ENCODE measurements around the gene KHDC4. TPM values are rescaled to one million over a fixed set of nuclear protein-coding genes. Genes with fewer than 3 reads are reported as not detected.
A peak's percentile ranks its signal among the peaks of the same experiment; 100 is the strongest.

Gene KHDC4
- total and polyA plus RNA-seq, 2 donors (not counting 1 experiment from before 2014, with no cell fraction given): 24.6 to 25.4 TPM

DNA sequence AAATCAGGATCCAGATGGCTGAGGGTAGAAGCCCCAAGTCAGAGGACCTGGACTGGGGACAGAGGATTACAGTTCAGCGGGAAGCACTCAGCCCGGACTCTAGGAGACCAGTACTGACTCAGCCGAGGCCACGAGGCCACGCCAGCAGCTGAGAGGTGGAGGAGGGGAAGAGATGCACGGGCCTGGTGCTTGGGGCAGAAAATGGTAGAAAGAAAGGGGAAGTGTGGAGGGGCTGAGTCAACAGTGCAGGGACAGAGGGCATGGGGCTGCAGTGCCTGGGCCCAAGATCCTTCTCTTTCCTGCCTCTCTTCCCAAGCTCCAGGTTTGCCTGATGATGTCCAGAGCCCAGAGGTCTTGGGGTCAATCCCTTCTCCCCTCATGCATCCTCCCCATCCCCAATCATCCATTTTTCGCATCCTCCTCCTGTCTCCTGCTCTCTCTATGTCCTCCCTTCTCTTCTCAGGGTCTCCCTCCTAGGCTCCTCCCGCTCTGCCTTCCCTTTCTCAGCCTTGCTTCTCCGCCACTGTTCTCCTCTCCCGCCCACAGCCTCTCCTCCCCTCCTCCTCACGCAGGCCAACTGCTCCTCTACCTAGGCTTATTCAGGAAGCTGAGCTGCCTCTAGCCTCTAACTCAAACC, 36.4 kb upstream of the KHDC4 start:
- H3K9ac ChIP-seq (ENCODE audit: insufficient read depth, low read length): no peak overlapping the region
- peaks cover 85% of the 10 kb centered on the region for H3K79me2 ChIP-seq (ENCODE audit: control insufficient read depth, insufficient read depth, low read length)
- no peak overlapping the region for H2AFZ ChIP-seq (ENCODE audit: low read length)
- H4K20me1 ChIP-seq (ENCODE audit: control insufficient read depth, extremely low read depth, insufficient read depth, low read length): no peaks in the 10 kb centered on the region
- H3K27ac ChIP-seq (ENCODE audit: insufficient read depth, low read length): peak overlapping the region; percentile 44
- no peaks in the 10 kb centered on the region for H3K27me3 ChIP-seq (ENCODE audit: control insufficient read depth, insufficient read depth, low read length)
- TF ChIP-seq, protein P1, sequence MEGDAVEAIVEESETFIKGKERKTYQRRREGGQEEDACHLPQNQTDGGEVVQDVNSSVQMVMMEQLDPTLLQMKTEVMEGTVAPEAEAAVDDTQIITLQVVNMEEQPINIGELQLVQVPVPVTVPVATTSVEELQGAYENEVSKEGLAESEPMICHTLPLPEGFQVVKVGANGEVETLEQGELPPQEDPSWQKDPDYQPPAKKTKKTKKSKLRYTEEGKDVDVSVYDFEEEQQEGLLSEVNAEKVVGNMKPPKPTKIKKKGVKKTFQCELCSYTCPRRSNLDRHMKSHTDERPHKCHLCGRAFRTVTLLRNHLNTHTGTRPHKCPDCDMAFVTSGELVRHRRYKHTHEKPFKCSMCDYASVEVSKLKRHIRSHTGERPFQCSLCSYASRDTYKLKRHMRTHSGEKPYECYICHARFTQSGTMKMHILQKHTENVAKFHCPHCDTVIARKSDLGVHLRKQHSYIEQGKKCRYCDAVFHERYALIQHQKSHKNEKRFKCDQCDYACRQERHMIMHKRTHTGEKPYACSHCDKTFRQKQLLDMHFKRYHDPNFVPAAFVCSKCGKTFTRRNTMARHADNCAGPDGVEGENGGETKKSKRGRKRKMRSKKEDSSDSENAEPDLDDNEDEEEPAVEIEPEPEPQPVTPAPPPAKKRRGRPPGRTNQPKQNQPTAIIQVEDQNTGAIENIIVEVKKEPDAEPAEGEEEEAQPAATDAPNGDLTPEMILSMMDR (conservative IDR thresholded peaks at IDR 0.05 in 1 of 2, IDR thresholded peaks at IDR 0.05 in 1 of 2; ENCODE audit: low read depth in 1 of 2, low read length in 2 of 2): no peak
- TF ChIP-seq EZH2 (IDR thresholded peaks at IDR 0.05; ENCODE audit: low read length, missing control alignments): no peak
- peak overlapping the region in 2 of 4 experiments; percentile 35 to 37 for H3K4me3 ChIP-seq (replicated peaks in 1 of 4; ENCODE audit: control extremely low read depth in 1 of 4, insufficient read depth in 1 of 4, low read depth in 3 of 4, low read length in 4 of 4)
- peaks cover 56% of the 10 kb centered on the region for H3K4me1 ChIP-seq (ENCODE audit: control insufficient read depth, extremely low read depth, insufficient read depth, low read length)
- DNase-seq (ENCODE audit: low read depth in 2 of 2): peak; percentile 82 to 85
- peak overlapping the region; percentile 18 for H3K4me2 ChIP-seq (ENCODE audit: extremely low read depth, insufficient read depth, low read length)
- H3K9me3 ChIP-seq (ENCODE audit: control insufficient read depth, insufficient read depth, low read depth, low read length): no peaks in the 10 kb centered on the region
- H3K36me3 ChIP-seq (ENCODE audit: control insufficient read depth, insufficient read depth, low read length): peaks cover 18% of the 10 kb centered on the region

DNA sequence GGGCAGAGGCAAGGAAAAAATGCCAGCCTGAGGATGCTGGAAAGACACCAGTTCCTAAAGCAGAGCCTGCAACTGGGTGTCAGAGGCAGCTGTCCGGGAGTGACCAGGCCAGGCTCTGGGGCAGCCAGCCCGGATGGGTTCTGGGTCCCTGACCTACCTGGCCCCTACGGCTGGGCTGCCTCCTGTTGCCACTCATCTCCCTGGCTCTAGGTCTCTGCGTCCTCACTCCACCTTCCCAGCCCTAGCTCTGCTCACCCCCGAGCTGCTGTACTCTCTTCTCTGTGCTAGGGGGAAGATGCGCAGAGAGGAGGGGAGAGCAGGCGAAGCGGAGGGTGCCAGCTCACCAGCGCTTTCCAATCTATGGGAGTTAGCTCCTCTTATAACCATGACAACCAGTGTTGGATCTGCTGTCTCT, 35.2 kb upstream of the KHDC4 start:
- Histone ChIP-seq H3K4me3 (replicated peaks in 1 of 4; ENCODE audit: control extremely low read depth in 1 of 4, insufficient read depth in 1 of 4, low read depth in 3 of 4, low read length in 4 of 4) (peak overlapping the region in 2 of 4 experiments; percentile 28 to 34), H3K27ac (ENCODE audit: insufficient read depth, low read length) (peak overlapping the region; percentile 36), H3K9me3 (ENCODE audit: control insufficient read depth, insufficient read depth, low read depth, low read length) (no peaks in the 10 kb centered on the region), H4K20me1 (ENCODE audit: control insufficient read depth, extremely low read depth, insufficient read depth, low read length) (no peaks in the 10 kb centered on the region), H3K4me1 (ENCODE audit: control insufficient read depth, extremely low read depth, insufficient read depth, low read length) (peaks cover 48% of the 10 kb centered on the region), H3K27me3 (ENCODE audit: control insufficient read depth, insufficient read depth, low read length) (no peaks in the 10 kb centered on the region), H2AFZ (ENCODE audit: low read length) (no peak overlapping the region), H3K9ac (ENCODE audit: insufficient read depth, low read length) (no peak overlapping the region), H3K36me3 (ENCODE audit: control insufficient read depth, insufficient read depth, low read length) (peaks cover 27% of the 10 kb centered on the region), H3K4me2 (ENCODE audit: extremely low read depth, insufficient read depth, low read length) (peak overlapping the region; percentile 8), H3K79me2 (ENCODE audit: control insufficient read depth, insufficient read depth, low read length) (peaks cover 76% of the 10 kb centered on the region)
- TF ChIP-seq EZH2 (IDR thresholded peaks at IDR 0.05; ENCODE audit: low read length, missing control alignments): no peak
- TF ChIP-seq, protein P1 (conservative IDR thresholded peaks at IDR 0.05 in 1 of 2, IDR thresholded peaks at IDR 0.05 in 1 of 2; ENCODE audit: low read depth in 1 of 2, low read length in 2 of 2): no peak
- DNase-seq (ENCODE audit: low read depth in 2 of 2): no peak

DNA sequence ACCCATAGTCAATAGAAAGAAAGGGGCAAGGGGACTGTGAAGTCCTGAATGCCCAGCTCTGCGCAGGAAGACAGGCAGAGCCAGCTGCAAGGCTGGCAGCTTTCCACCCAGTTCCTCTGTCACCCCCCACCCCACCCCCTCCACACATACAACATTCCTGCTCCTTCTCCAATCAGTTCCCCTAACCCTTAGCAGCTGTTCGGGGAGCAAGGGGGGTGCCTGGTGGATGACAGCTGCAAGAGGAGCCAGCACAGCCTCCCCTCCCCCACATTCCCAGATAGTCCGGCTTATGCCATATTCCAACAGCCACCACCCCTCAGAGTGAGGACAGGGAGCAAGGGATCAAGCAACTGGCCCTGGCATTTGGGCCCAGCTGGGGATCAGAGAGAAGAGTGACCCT, 34.5 kb upstream of the KHDC4 start:
- H3K36me3 ChIP-seq (ENCODE audit: control insufficient read depth, insufficient read depth, low read length): peaks cover 28% of the 10 kb centered on the region
- TF ChIP-seq EZH2 (IDR thresholded peaks at IDR 0.05; ENCODE audit: low read length, missing control alignments): no peak
- TF ChIP-seq, protein P1 (conservative IDR thresholded peaks at IDR 0.05 in 1 of 2, IDR thresholded peaks at IDR 0.05 in 1 of 2; ENCODE audit: low read depth in 1 of 2, low read length in 2 of 2): no peak
- peak overlapping the region in 2 of 4 experiments; percentile 28 to 34 for H3K4me3 ChIP-seq (replicated peaks in 1 of 4; ENCODE audit: control extremely low read depth in 1 of 4, insufficient read depth in 1 of 4, low read depth in 3 of 4, low read length in 4 of 4)
- H3K79me2 ChIP-seq (ENCODE audit: control insufficient read depth, insufficient read depth, low read length): peaks cover 69% of the 10 kb centered on the region
- no peaks in the 10 kb centered on the region for H3K27me3 ChIP-seq (ENCODE audit: control insufficient read depth, insufficient read depth, low read length)
- no peaks in the 10 kb centered on the region for H4K20me1 ChIP-seq (ENCODE audit: control insufficient read depth, extremely low read depth, insufficient read depth, low read length)
- DNase-seq (ENCODE audit: low read depth in 2 of 2): peak; percentile 41 to 86
- no peak overlapping the region for H3K4me2 ChIP-seq (ENCODE audit: extremely low read depth, insufficient read depth, low read length)
- no peak overlapping the region for H3K9ac ChIP-seq (ENCODE audit: insufficient read depth, low read length)
- peak overlapping the region; percentile 36 for H3K27ac ChIP-seq (ENCODE audit: insufficient read depth, low read length)
- H3K9me3 ChIP-seq (ENCODE audit: control insufficient read depth, insufficient read depth, low read depth, low read length): no peaks in the 10 kb centered on the region
- H3K4me1 ChIP-seq (ENCODE audit: control insufficient read depth, extremely low read depth, insufficient read depth, low read length): peaks cover 45% of the 10 kb centered on the region
- no peak overlapping the region for H2AFZ ChIP-seq (ENCODE audit: low read length)
